ENCODE data around the gene MED12L. TPM values are rescaled to one million over a fixed set of nuclear protein-coding genes. Genes with fewer than 3 reads are reported as not detected.
A peak's percentile ranks its signal among the peaks of the same experiment; 100 is the strongest.

The MED12L gene
- total RNA-seq, 2 experiments from 2014 or later = 2.9 to 3.4 TPM

- Mint-ChIP-seq H3K27me3 (peaks cover 9% of the 10 kb centered on the region), H3K27ac (no peak overlapping the region), H3K4me3 (no peak overlapping the region), H3K36me3 (ENCODE audit: low read depth) (no peaks in the 10 kb centered on the region), H3K9me3 (no peaks in the 10 kb centered on the region), H3K4me1 (ENCODE audit: low read depth) (peaks cover 53% of the 10 kb centered on the region)
- ATAC-seq (no peak), DNase-seq (no peak)
- no peak for TF ChIP-seq CTCF (IDR thresholded peaks at IDR 0.05)
- intact Hi-C loops (cut with micrococcal nuclease) = no loop called here
- ChIA-PET POLR2A (interaction anchor here (1.0 to 1.5 kb wide), 2 partner anchors 19 to 172 kb away, joined by 3 read pairs; no protein-coding TSS in a partner anchor), CTCF (interaction anchor here (0.8 to 4.9 kb wide), 8 partner anchors 9 to 221 kb away, joined by 3 to 45 read pairs (median 5); partner anchors contain the start of genes GPR87 and MED12L)
These were observed 221.7 kb downstream of the MED12L start for GRCh38 chr3:151307131-151307530.

- H3K27ac Mint-ChIP-seq = peak overlapping the region; percentile 0
- ChIA-PET CTCF (interaction anchor here (1.2 to 4.9 kb wide), 7 partner anchors 9 to 222 kb away, joined by 3 to 45 read pairs (median 5); partner anchors contain the start of genes GPR87 and MED12L), POLR2A (interaction anchor here (0.7 to 1.5 kb wide), 2 partner anchors 172 to 223 kb away, joined by 3 read pairs; no protein-coding TSS in a partner anchor)
- H3K4me3 Mint-ChIP-seq = no peak overlapping the region
- H3K27me3 Mint-ChIP-seq = peaks cover 9% of the 10 kb centered on the region
- ATAC-seq = no peak
- DNase-seq = no peak
- intact Hi-C loops (cut with micrococcal nuclease) = no loop called here
- no peak for TF ChIP-seq CTCF (IDR thresholded peaks at IDR 0.05)
- no peaks in the 10 kb centered on the region for H3K36me3 Mint-ChIP-seq (ENCODE audit: low read depth)
- no peaks in the 10 kb centered on the region for H3K9me3 Mint-ChIP-seq
- peaks cover 48% of the 10 kb centered on the region for H3K4me1 Mint-ChIP-seq (ENCODE audit: low read depth)
These were observed 222.4 kb downstream of the MED12L start for GRCh38 chr3:151307583-151308488.

GRCh38 chr3:151309566-151309965 lies 224.1 kb downstream of the MED12L start:
- ChIA-PET CTCF (interaction anchor here (1.0 kb wide), 1 partner anchor 21 kb away, joined by 3 read pairs; no protein-coding TSS in a partner anchor), POLR2A (no interaction called here)
- no peak for ATAC-seq
- no peak for TF ChIP-seq CTCF (IDR thresholded peaks at IDR 0.05)
- H3K4me1 Mint-ChIP-seq (ENCODE audit: low read depth) = peaks cover 38% of the 10 kb centered on the region
- DNase-seq = no peak
- H3K36me3 Mint-ChIP-seq (ENCODE audit: low read depth) = no peaks in the 10 kb centered on the region
- H3K27ac Mint-ChIP-seq = no peak overlapping the region
- H3K4me3 Mint-ChIP-seq = no peak overlapping the region
- no peaks in the 10 kb centered on the region for H3K9me3 Mint-ChIP-seq
- intact Hi-C loops (cut with micrococcal nuclease) = no loop called here
- peaks cover 6% of the 10 kb centered on the region for H3K27me3 Mint-ChIP-seq

- DNase-seq (no peak), ATAC-seq (no peak)
- Mint-ChIP-seq H3K27me3 (peaks cover 6% of the 10 kb centered on the region), H3K4me3 (no peak overlapping the region), H3K4me1 (ENCODE audit: low read depth) (peaks cover 16% of the 10 kb centered on the region), H3K36me3 (ENCODE audit: low read depth) (no peaks in the 10 kb centered on the region), H3K9me3 (no peaks in the 10 kb centered on the region), H3K27ac (no peak overlapping the region)
- POLR2A ChIA-PET = no interaction called here
- CTCF ChIA-PET = interaction anchor here (1.1 to 1.5 kb wide), 2 partner anchors 15 to 30 kb away, joined by 3 to 4 read pairs; no protein-coding TSS in a partner anchor
- intact Hi-C loops (cut with micrococcal nuclease) = no loop called here
- no peak for TF ChIP-seq CTCF (IDR thresholded peaks at IDR 0.05)
These were observed 227.5 kb downstream of the MED12L start for GRCh38 chr3:151312972-151313371.

- peaks cover 6% of the 10 kb centered on the region for H3K27me3 Mint-ChIP-seq
- ATAC-seq (no peak), DNase-seq (no peak)
- no peak overlapping the region for H3K4me3 Mint-ChIP-seq
- intact Hi-C loops (cut with micrococcal nuclease) = no loop called here
- POLR2A ChIA-PET = no interaction called here
- TF ChIP-seq CTCF (IDR thresholded peaks at IDR 0.05) = no peak
- H3K4me1 Mint-ChIP-seq (ENCODE audit: low read depth) = peaks cover 16% of the 10 kb centered on the region
- CTCF ChIA-PET = interaction anchor here (1.1 kb wide), 1 partner anchor 146 kb away, joined by 4 read pairs; no protein-coding TSS in a partner anchor
- H3K36me3 Mint-ChIP-seq (ENCODE audit: low read depth) = no peaks in the 10 kb centered on the region
- no peaks in the 10 kb centered on the region for H3K9me3 Mint-ChIP-seq
- H3K27ac Mint-ChIP-seq = no peak overlapping the region
These were observed 228.7 kb downstream of the MED12L start for GRCh38 chr3:151314137-151314536.
